H1 (cell line): ENCODE results near the gene KRTAP10-4. TPM values are rescaled to one million over a fixed set of nuclear protein-coding genes. Genes with fewer than 3 reads are reported as not detected.

Experiments
- BACH1 ChIP-seq: IDR thresholded peaks from 2 replicates; pipeline ENCODE4 v1.6.1; 2012; ENCODE audit warnings: low read length, improper control_type of control experiment
- BCL11A ChIP-seq, 2 experiments: IDR thresholded peaks; one replicate each; pipeline ENCODE4 v1.6.1; 2011; ENCODE audit warnings: low read depth in 2 of 2, low read length in 2 of 2, mild to moderate bottlenecking in 2 of 2
- CTBP2 ChIP-seq: IDR thresholded peaks from 2 replicates; pipeline ENCODE4 v1.7.0; 2011; ENCODE audit warnings: borderline replicate concordance, mild to moderate bottlenecking, moderate library complexity, mixed read lengths, low read length; ENCODE audit not compliant: insufficient read depth, insufficient read length
- SP2 ChIP-seq: IDR thresholded peaks from 2 replicates; pipeline ENCODE4 v1.6.1; 2012; ENCODE audit warnings: mild to moderate bottlenecking, low read length, inconsistent platforms
- TAF7 ChIP-seq: optimal IDR thresholded peaks from 2 replicates; pipeline ENCODE3; 2011; ENCODE audit warnings: low read depth, mild to moderate bottlenecking, inconsistent platforms, low read length, moderate library complexity, borderline replicate concordance
- polyA plus RNA-seq, 7 experiments: library from polyadenylated mRNA; depleted of rRNA in 3 of 7; stranded (reverse) in 5 of 7; unstranded in 2 of 7; fragments of >200 nt in 5 of 7; fragments of 200-250 nt in 2 of 7; gene quantifications; 1 replicate in 5 of 7; 2 replicates in 1 of 7; 4 replicates in 1 of 7; pipeline versions ENCODE4 v1.2.1 to v1.2.3, GENCODE V29; 2011 to 2013; ENCODE audit warnings: missing spikeins in 2 of 7, mixed read lengths in 2 of 7
- total RNA-seq: library from RNA; stranded (reverse); fragmentation: NEBNext Ultra II Directional; extraction: Animal tissue kit (Norgen Biotek cat#: 25700); gene quantifications from 2 replicates; pipeline ENCODE4 v1.2.1, GENCODE V29; 2021
- TF ChIP-seq, protein P1 (sequence below): IDR thresholded peaks from 2 replicates; pipeline ENCODE4 v1.6.1; 2011; ENCODE audit warnings: low read depth, mild to moderate bottlenecking, low read length; ENCODE audit not compliant: insufficient read depth

The KRTAP10-4 gene
- total and polyA plus RNA-seq, 2 of the 8 experiments (the other 6 are each of a cell fraction or from before 2014, with no cell fraction given), result not detected

DNA sequence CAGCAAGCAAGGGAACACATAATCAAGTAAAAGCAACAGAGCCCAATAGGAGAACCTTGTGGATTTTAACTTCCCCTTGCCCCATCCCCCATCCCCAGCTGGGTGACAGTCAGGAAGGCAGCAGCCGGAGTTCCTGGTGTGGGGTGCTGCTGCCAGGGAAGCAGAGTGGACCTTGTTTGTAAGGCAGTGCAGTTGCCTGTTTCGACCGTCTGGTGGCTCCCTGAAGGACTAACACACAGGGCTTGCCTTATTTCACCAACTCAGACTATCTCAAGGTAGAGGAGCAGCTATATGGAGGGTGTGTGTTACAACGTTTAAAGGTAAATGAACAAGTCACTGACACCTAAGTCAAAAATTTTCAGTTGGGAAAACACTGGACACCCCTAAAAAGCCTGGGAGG lies 45.0 kb downstream of the KRTAP10-4 start (continued):
- TF ChIP-seq BCL11A (IDR thresholded peaks at IDR 0.05; ENCODE audit: low read depth in 2 of 2, low read length in 2 of 2) (no peak), BACH1 (no peak), SP2 (no peak), TAF7 (no peak), CTBP2 (no peak)
- TF ChIP-seq, protein P1, sequence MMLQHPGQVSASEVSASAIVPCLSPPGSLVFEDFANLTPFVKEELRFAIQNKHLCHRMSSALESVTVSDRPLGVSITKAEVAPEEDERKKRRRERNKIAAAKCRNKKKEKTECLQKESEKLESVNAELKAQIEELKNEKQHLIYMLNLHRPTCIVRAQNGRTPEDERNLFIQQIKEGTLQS, result no peak
- TF ChIP-seq, all 59 proteins: peak for 2
